Stimulated activated memory B cell treated with anti-CD40 and anti-IgM and Interleukin-4, amounts not matched to agents 10 μg/mL and 1 μg/mL and 100 μg/mL, for 72 hours (primary cell): ENCODE measurements around the gene CLBA1.

Experiments used
- ATAC-seq: fragments of 150-1000 bp; cut with Tn5 transposase; 2 replicates; pipeline ENCODE4 v1.10.0; 2021
- H3K27ac Mint-ChIP-seq: one replicate; pipeline ENCODE4 v1.8.0; 2022; ENCODE audit warnings: mild to moderate bottlenecking, mixed read lengths
- H3K27me3 Mint-ChIP-seq: one replicate; pipeline ENCODE4 v1.8.0; 2022; ENCODE audit warnings: mixed read lengths
- H3K36me3 Mint-ChIP-seq: one replicate; pipeline ENCODE4 v1.8.0; 2022; ENCODE audit warnings: mixed read lengths
- H3K4me1 Mint-ChIP-seq: one replicate; pipeline ENCODE4 v1.8.0; 2022; ENCODE audit warnings: mixed read lengths
- H3K4me3 Mint-ChIP-seq: one replicate; pipeline ENCODE4 v1.8.0; 2022; ENCODE audit warnings: mild to moderate bottlenecking, moderate library complexity, mixed read lengths
- H3K9me3 Mint-ChIP-seq: one replicate; pipeline ENCODE4 v1.8.0; 2022; ENCODE audit warnings: mixed read lengths

CLBA1 gene

GRCh38 chr14:104971447-104972240, 13.9 kb upstream of the CLBA1 start:
- Mint-ChIP-seq H3K27me3 (peaks cover 73% of the 10 kb centered on the region), H3K9me3 (no peaks in the 10 kb centered on the region), H3K27ac (no peak overlapping the region), H3K36me3 (peaks cover 5% of the 10 kb centered on the region), H3K4me3 (no peak overlapping the region), H3K4me1 (peaks cover 33% of the 10 kb centered on the region)
- no peak for ATAC-seq

GRCh38 chr14:104972301-104973134, 13.1 kb upstream of the CLBA1 start:
- no peak for ATAC-seq
- Mint-ChIP-seq H3K4me3 (no peak overlapping the region), H3K27me3 (peaks cover 75% of the 10 kb centered on the region), H3K27ac (no peak overlapping the region), H3K4me1 (peaks cover 35% of the 10 kb centered on the region), H3K36me3 (peaks cover 5% of the 10 kb centered on the region), H3K9me3 (no peaks in the 10 kb centered on the region)

GRCh38 chr14:104973135-104973384, 12.5 kb upstream of the CLBA1 start:
- H3K9me3 Mint-ChIP-seq: no peaks in the 10 kb centered on the region
- peaks cover 5% of the 10 kb centered on the region for H3K36me3 Mint-ChIP-seq
- H3K4me3 Mint-ChIP-seq: no peak overlapping the region
- H3K27ac Mint-ChIP-seq: no peak overlapping the region
- no peak for ATAC-seq
- H3K27me3 Mint-ChIP-seq: peaks cover 74% of the 10 kb centered on the region
- peaks cover 33% of the 10 kb centered on the region for H3K4me1 Mint-ChIP-seq

GRCh38 chr14:104973385-104974145, 12.0 kb upstream of the CLBA1 start:
- Mint-ChIP-seq H3K36me3 (peaks cover 5% of the 10 kb centered on the region), H3K9me3 (no peaks in the 10 kb centered on the region), H3K27ac (no peak overlapping the region), H3K4me3 (no peak overlapping the region), H3K4me1 (peaks cover 28% of the 10 kb centered on the region), H3K27me3 (peaks cover 71% of the 10 kb centered on the region)
- no peak for ATAC-seq

GRCh38 chr14:104974146-104974541, 11.4 kb upstream of the CLBA1 start:
- Mint-ChIP-seq H3K36me3 (peaks cover 5% of the 10 kb centered on the region), H3K27me3 (peaks cover 71% of the 10 kb centered on the region), H3K4me1 (peaks cover 27% of the 10 kb centered on the region), H3K4me3 (no peak overlapping the region), H3K27ac (no peak overlapping the region), H3K9me3 (no peaks in the 10 kb centered on the region)
- no peak for ATAC-seq

- H3K27me3 Mint-ChIP-seq: peaks cover 71% of the 10 kb centered on the region
- ATAC-seq: no peak
- no peaks in the 10 kb centered on the region for H3K9me3 Mint-ChIP-seq
- H3K27ac Mint-ChIP-seq: no peak overlapping the region
- H3K36me3 Mint-ChIP-seq: peaks cover 5% of the 10 kb centered on the region
- peaks cover 24% of the 10 kb centered on the region for H3K4me1 Mint-ChIP-seq
- H3K4me3 Mint-ChIP-seq: no peak overlapping the region
Observed at GRCh38 chr14:104974665-104975390, 10.8 kb upstream of the CLBA1 start.

- ATAC-seq: peak; percentile 42
- Mint-ChIP-seq H3K36me3 (peaks cover 5% of the 10 kb centered on the region), H3K27ac (peak overlapping the region; percentile 21), H3K4me1 (peaks cover 24% of the 10 kb centered on the region), H3K9me3 (no peaks in the 10 kb centered on the region), H3K27me3 (peaks cover 66% of the 10 kb centered on the region), H3K4me3 (no peak overlapping the region)
Observed at GRCh38 chr14:104975481-104976197, 9.9 kb upstream of the CLBA1 start.

GRCh38 chr14:104976198-104977007, 9.2 kb upstream of the CLBA1 start:
- peak; percentile 80 for ATAC-seq
- H3K36me3 Mint-ChIP-seq: peaks cover 5% of the 10 kb centered on the region
- H3K27ac Mint-ChIP-seq: peak overlapping the region; percentile 21
- peaks cover 24% of the 10 kb centered on the region for H3K4me1 Mint-ChIP-seq
- no peaks in the 10 kb centered on the region for H3K9me3 Mint-ChIP-seq
- peak overlapping the region; percentile 21 for H3K4me3 Mint-ChIP-seq
- H3K27me3 Mint-ChIP-seq: peaks cover 58% of the 10 kb centered on the region

- H3K9me3 Mint-ChIP-seq: no peaks in the 10 kb centered on the region
- H3K27ac Mint-ChIP-seq: no peak overlapping the region
- H3K27me3 Mint-ChIP-seq: peaks cover 52% of the 10 kb centered on the region
- H3K4me3 Mint-ChIP-seq: peak overlapping the region; percentile 68
- peaks cover 5% of the 10 kb centered on the region for H3K36me3 Mint-ChIP-seq
- no peak for ATAC-seq
- peaks cover 24% of the 10 kb centered on the region for H3K4me1 Mint-ChIP-seq
Observed at GRCh38 chr14:104977008-104977680, 8.4 kb upstream of the CLBA1 start.

GRCh38 chr14:104977681-104978653, 7.6 kb upstream of the CLBA1 start, which contains the start of gene AHNAK2:
AHNAK2 (minus strand) TSS chr14:104978374; CDS start chr14:104978237, 137 bp downstream.
- Mint-ChIP-seq H3K4me1 (peaks cover 24% of the 10 kb centered on the region), H3K9me3 (no peaks in the 10 kb centered on the region), H3K36me3 (peaks cover 5% of the 10 kb centered on the region), H3K27me3 (peaks cover 52% of the 10 kb centered on the region), H3K27ac (no peak within 1 kb of the TSS), H3K4me3 (peak within 1 kb of the TSS; percentile 68)
- peak; percentile 53 for ATAC-seq

GRCh38 chr14:104978746-104979691, 6.6 kb upstream of the CLBA1 start:
- Mint-ChIP-seq H3K27me3 (peaks cover 50% of the 10 kb centered on the region), H3K36me3 (peaks cover 5% of the 10 kb centered on the region), H3K4me1 (peaks cover 24% of the 10 kb centered on the region), H3K27ac (no peak overlapping the region), H3K9me3 (no peaks in the 10 kb centered on the region), H3K4me3 (peak overlapping the region; percentile 11)
- no peak for ATAC-seq
